Activated naive CD8-positive, alpha-beta T cell treated with anti-CD3 and anti-CD28 coated beads, Interleukin-2, amount 50 U/mL, for 24 hours (primary cell): Measurements from ENCODE around the gene DENND1B.

Source experiments
- ATAC-seq: fragments of 150-1000 bp; cut with Tn5 transposase; one replicate; pipeline ENCODE4 v1.10.0; 2021
- DNase-seq: peaks from one replicate; pipeline ENCODE4 v3.0.0; 2021
- H3K27ac Mint-ChIP-seq: one replicate; pipeline ENCODE4 v1.8.0; 2021; ENCODE audit warnings: mild to moderate bottlenecking, mixed read lengths
- H3K27me3 Mint-ChIP-seq: one replicate; pipeline ENCODE4 v1.8.0; 2021; ENCODE audit warnings: mixed read lengths
- H3K36me3 Mint-ChIP-seq: one replicate; pipeline ENCODE4 v1.8.0; 2021; ENCODE audit warnings: low read depth, mixed read lengths
- H3K4me1 Mint-ChIP-seq: one replicate; pipeline ENCODE4 v1.8.0; 2021; ENCODE audit warnings: mixed read lengths
- H3K4me3 Mint-ChIP-seq: one replicate; pipeline ENCODE4 v1.8.0; 2021; ENCODE audit warnings: mild to moderate bottlenecking, moderate library complexity, mixed read lengths
- H3K9me3 Mint-ChIP-seq: one replicate; pipeline ENCODE4 v1.8.0; 2021; ENCODE audit warnings: mixed read lengths

DENND1B gene

GRCh38 chr1:197797010-197797409 lies 21.7 kb upstream of the DENND1B start:
- ATAC-seq, result no peak
- Mint-ChIP-seq H3K36me3 (peaks cover 8% of the 10 kb centered on the region), H3K27ac (no peak overlapping the region), H3K9me3 (peaks cover 31% of the 10 kb centered on the region), H3K4me1 (no peaks in the 10 kb centered on the region), H3K27me3 (no peaks in the 10 kb centered on the region), H3K4me3 (no peak overlapping the region)
- DNase-seq, result no peak

GRCh38 chr1:197788741-197789739 lies 13.8 kb upstream of the DENND1B start:
- no peak for DNase-seq
- ATAC-seq, result no peak
- Mint-ChIP-seq H3K27me3 (no peaks in the 10 kb centered on the region), H3K27ac (no peak overlapping the region), H3K4me1 (no peaks in the 10 kb centered on the region), H3K36me3 (no peaks in the 10 kb centered on the region), H3K9me3 (no peaks in the 10 kb centered on the region), H3K4me3 (no peak overlapping the region)

- no peak overlapping the region for H3K27ac Mint-ChIP-seq
- no peak for DNase-seq
- ATAC-seq, result no peak
- H3K36me3 Mint-ChIP-seq, result no peaks in the 10 kb centered on the region
- H3K9me3 Mint-ChIP-seq, result no peaks in the 10 kb centered on the region
- H3K4me3 Mint-ChIP-seq, result no peak overlapping the region
- H3K4me1 Mint-ChIP-seq, result no peaks in the 10 kb centered on the region
- no peaks in the 10 kb centered on the region for H3K27me3 Mint-ChIP-seq
These were observed 12.6 kb upstream of the DENND1B start for GRCh38 chr1:197787623-197788536.

- no peak for ATAC-seq
- no peak for DNase-seq
- H3K9me3 Mint-ChIP-seq, result no peaks in the 10 kb centered on the region
- no peak overlapping the region for H3K4me3 Mint-ChIP-seq
- no peak overlapping the region for H3K27ac Mint-ChIP-seq
- H3K36me3 Mint-ChIP-seq, result no peaks in the 10 kb centered on the region
- H3K4me1 Mint-ChIP-seq, result no peaks in the 10 kb centered on the region
- H3K27me3 Mint-ChIP-seq, result no peaks in the 10 kb centered on the region
These were observed 11.8 kb upstream of the DENND1B start for GRCh38 chr1:197787056-197787455.

DNA sequence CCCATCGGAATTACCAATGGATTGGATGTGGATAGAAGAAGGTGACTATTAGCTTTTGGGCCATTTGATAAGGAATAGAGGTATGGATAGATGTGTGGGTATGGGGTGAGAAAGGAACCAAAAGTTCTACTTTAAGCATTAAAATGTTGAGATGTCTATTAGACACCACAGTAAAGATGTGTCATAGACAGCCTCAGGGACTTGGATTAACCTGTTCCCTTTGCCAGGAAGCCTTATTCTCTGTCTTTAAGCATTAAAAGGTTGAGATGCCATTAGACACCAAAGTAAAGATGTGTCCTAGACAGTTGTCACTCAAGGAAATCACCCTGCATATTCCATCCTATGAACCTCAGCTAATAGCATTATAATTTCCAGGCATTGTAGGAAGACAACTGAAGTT lies 11.0 kb upstream of the DENND1B start:
- H3K4me1 Mint-ChIP-seq, result no peaks in the 10 kb centered on the region

GRCh38 chr1:197783510-197783948 lies 8.2 kb upstream of the DENND1B start:
- H3K9me3 Mint-ChIP-seq, result peaks cover 4% of the 10 kb centered on the region
- no peak overlapping the region for H3K4me3 Mint-ChIP-seq
- H3K27me3 Mint-ChIP-seq, result no peaks in the 10 kb centered on the region
- peaks cover 10% of the 10 kb centered on the region for H3K4me1 Mint-ChIP-seq
- ATAC-seq (no peak), DNase-seq (no peak)
- peaks cover 2% of the 10 kb centered on the region for H3K36me3 Mint-ChIP-seq
- no peak overlapping the region for H3K27ac Mint-ChIP-seq

More for the DNA sequence above, 11.0 kb upstream of the DENND1B start:
- no peaks in the 10 kb centered on the region for H3K27me3 Mint-ChIP-seq
- H3K9me3 Mint-ChIP-seq, result no peaks in the 10 kb centered on the region
- H3K4me3 Mint-ChIP-seq, result no peak overlapping the region
- H3K27ac Mint-ChIP-seq, result no peak overlapping the region
- ATAC-seq (no peak), DNase-seq (no peak)
- H3K36me3 Mint-ChIP-seq, result no peaks in the 10 kb centered on the region

DNA sequence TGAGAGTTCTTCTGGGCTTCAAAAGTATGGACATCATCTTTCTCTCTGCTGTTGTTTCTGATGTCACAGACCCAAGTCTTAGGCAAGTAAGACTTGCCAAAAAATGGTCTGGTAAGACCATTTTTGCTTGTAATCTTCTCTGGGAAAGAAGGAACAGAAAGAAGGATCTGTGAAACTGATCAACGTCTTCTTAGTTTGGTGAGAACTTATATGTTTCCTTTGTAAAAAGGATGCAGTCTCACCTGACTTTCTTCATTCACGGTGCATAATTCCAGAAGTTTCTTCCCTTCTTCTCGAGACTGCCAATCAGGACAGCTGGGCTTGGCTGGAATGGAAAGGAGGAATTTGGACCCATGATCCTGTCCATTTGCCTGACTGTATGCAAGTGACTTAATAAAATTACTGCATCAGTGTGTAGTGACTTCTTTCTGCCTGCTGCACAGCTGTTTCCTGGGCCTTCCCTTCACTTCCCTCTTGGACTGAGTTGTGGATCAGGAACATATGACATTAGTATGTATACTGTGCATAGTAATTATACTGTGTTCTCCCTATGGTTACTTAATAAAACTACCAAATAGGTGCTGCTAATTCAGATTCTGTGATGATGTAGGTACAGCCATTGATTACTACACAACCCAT lies 7.6 kb upstream of the DENND1B start:
- Mint-ChIP-seq H3K27ac (no peak overlapping the region), H3K36me3 (peaks cover 2% of the 10 kb centered on the region), H3K4me1 (peaks cover 16% of the 10 kb centered on the region), H3K4me3 (no peak overlapping the region), H3K27me3 (no peaks in the 10 kb centered on the region), H3K9me3 (peaks cover 4% of the 10 kb centered on the region)
- DNase-seq (no peak), ATAC-seq (no peak)

GRCh38 chr1:197781968-197782721 lies 6.9 kb upstream of the DENND1B start:
- ATAC-seq (no peak), DNase-seq (no peak)
- peaks cover 2% of the 10 kb centered on the region for H3K36me3 Mint-ChIP-seq
- H3K27me3 Mint-ChIP-seq, result no peaks in the 10 kb centered on the region
- no peak overlapping the region for H3K4me3 Mint-ChIP-seq
- no peak overlapping the region for H3K27ac Mint-ChIP-seq
- peaks cover 23% of the 10 kb centered on the region for H3K4me1 Mint-ChIP-seq
- H3K9me3 Mint-ChIP-seq, result peaks cover 4% of the 10 kb centered on the region

GRCh38 chr1:197779921-197780320 lies 4.6 kb upstream of the DENND1B start:
- Mint-ChIP-seq H3K36me3 (peaks cover 2% of the 10 kb centered on the region), H3K9me3 (peaks cover 4% of the 10 kb centered on the region), H3K4me1 (peaks cover 39% of the 10 kb centered on the region), H3K27me3 (no peaks in the 10 kb centered on the region), H3K27ac (no peak overlapping the region), H3K4me3 (no peak overlapping the region)
- DNase-seq, result no peak
- ATAC-seq, result no peak

DNA sequence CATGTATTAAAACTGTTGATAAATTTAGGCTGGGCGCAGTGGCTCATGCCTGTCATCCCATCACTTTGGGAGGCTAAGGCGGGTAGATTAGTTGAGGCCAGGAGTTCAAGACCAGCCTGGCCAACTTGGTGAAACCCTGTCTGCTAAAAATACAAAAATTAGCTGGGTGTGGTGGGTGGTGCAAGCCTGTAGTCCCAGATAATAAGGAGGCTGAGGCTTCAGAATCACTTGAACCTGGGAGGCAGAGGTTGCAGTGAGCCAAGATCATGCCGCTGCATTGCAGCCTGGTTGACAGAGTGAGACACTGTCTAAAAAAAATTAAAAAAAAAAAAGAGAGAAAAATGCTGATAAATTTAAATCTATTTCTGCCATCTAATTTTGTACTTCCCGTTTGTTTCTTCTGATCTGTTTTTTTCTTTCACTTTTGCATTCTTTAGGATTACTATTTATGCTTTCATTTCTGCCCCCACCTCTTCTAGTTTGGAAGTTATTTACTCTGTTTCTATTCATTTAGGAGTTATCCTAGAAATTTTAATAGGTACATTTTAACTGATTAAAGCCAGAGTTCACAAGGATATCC lies 3.2 kb upstream of the DENND1B start:
- DNase-seq, result no peak

GRCh38 chr1:197776351-197777105 lies 1.2 kb upstream of the DENND1B start:
- Mint-ChIP-seq H3K4me1 (peaks cover 70% of the 10 kb centered on the region), H3K27ac (peak overlapping the region; percentile 99), H3K4me3 (peak overlapping the region; percentile 75), H3K9me3 (peaks cover 4% of the 10 kb centered on the region), H3K36me3 (peaks cover 9% of the 10 kb centered on the region), H3K27me3 (no peaks in the 10 kb centered on the region)
- DNase-seq (peak; percentile 23), ATAC-seq (peak; percentile 78)

More for the DNA sequence above, 3.2 kb upstream of the DENND1B start:
- H3K36me3 Mint-ChIP-seq, result peaks cover 2% of the 10 kb centered on the region
- H3K4me3 Mint-ChIP-seq, result peak overlapping the region; percentile 63
- peaks cover 4% of the 10 kb centered on the region for H3K9me3 Mint-ChIP-seq
- no peaks in the 10 kb centered on the region for H3K27me3 Mint-ChIP-seq
- no peak for ATAC-seq
- H3K27ac Mint-ChIP-seq, result peak overlapping the region; percentile 76
- H3K4me1 Mint-ChIP-seq, result peaks cover 50% of the 10 kb centered on the region

- ATAC-seq, result peak; percentile 70
- Mint-ChIP-seq H3K27me3 (no peaks in the 10 kb centered on the region), H3K4me1 (peaks cover 72% of the 10 kb centered on the region), H3K36me3 (peaks cover 9% of the 10 kb centered on the region), H3K9me3 (peaks cover 2% of the 10 kb centered on the region), H3K27ac (peak overlapping the region; percentile 94), H3K4me3 (peak overlapping the region; percentile 92)
- DNase-seq, result peak; percentile 66
These were observed 606 bp downstream of the DENND1B start for GRCh38 chr1:197774466-197775281.
